Spleen (tissue), 7 donors: ENCODE measurements around the gene ACOX2.

Experiments
- CTCF ChIP-seq, 11 experiments: fragments of 200-600 bp in 7 of 11; fragments of 450-650 bp in 4 of 11; sonication (generic) in 4 of 11; IDR thresholded peaks in 8 of 11; conservative IDR thresholded peaks in 3 of 11; 1 replicate in 7 of 11; 2 replicates in 4 of 11; pipeline versions ENCODE4 v1.4.0 to v1.8.0; 2016 to 2021; ENCODE audit warnings: antibody characterized with exemption in 11 of 11, inconsistent platforms in 4 of 11, mild to moderate bottlenecking in 1 of 11
- POLR2A ChIP-seq, 3 donors: fragments of 450-650 bp; IDR thresholded peaks; one replicate each; pipeline ENCODE4 v1.5.1; 2017; ENCODE audit warnings: antibody characterized with exemption in 3 of 3, mild to moderate bottlenecking in 1 of 3
- POLR2AphosphoS5 ChIP-seq, 3 donors: sonication (generic); formaldehyde crosslinking; IDR thresholded peaks; one replicate each; pipeline ENCODE4 v1.5.1; 2017; ENCODE audit warnings: antibody characterized with exemption in 3 of 3
- donor health status: DM: no; HTN: no; CAD: no; lungs with moderate emphysema.
- donor health status: DM: no; HTN: no; CAD: no.
- donor health status: DM: no; HTN: no; CAD: no.

- TF ChIP-seq CTCF (IDR thresholded peaks at IDR 0.05 in 8 of 11, conservative IDR thresholded peaks at IDR 0.05 in 3 of 11) (no peak), POLR2AphosphoS5 (IDR thresholded peaks at IDR 0.05) (no peak), POLR2A (IDR thresholded peaks at IDR 0.05) (no peak)
Observed at GRCh38 chr3:58530354-58530865, 6.6 kb downstream of the ACOX2 start.
